Iris pigment epithelial cell (primary cell): Measurements from ENCODE around the gene GDF2.

Experiments
- DNase-seq: peaks from one replicate; pipeline ENCODE4 v3.0.0-alpha.2; 2011; ENCODE audit warnings: low read depth

GDF2 gene

DNA sequence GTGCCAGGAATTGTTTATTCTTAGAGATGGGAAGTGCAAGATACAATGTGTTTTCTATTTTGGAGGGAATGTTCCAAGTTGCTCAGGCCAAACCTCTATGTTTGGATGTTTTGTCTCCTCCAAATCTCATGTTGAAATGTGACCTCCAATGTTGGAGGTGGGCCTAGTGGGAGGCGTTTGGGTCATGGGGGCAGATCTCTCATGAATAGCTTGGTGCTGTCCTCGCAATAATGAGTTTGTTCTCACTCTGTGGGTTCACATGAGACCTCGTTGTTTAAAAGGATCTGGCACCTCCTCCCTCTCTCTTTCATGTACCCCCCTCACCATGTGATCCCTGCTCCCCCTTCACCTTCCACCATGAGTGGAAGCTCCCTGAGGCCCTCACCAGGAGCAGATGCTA is 30.6 kb upstream of the GDF2 start:
- DNase-seq: no peak

DNA sequence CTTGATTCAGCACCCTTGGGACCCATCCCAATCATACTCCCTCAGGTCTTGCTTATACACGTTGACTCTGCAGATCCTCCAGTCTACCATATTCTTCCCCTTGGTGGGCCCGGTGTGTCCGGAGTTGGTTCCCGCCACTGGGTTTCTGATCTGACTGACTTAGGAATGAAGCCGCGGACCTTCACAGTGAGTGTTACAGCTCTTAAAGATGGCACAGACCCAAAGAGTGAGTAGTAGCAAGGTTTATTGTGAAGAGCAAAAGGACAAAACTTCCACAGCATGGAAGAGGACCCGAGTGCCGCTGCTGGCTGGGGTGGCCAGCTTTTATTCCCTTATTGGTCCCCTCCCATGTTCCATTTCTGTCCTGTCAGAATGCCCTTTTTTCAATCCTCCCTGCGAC is 28.2 kb upstream of the GDF2 start:
- DNase-seq: no peak

DNA sequence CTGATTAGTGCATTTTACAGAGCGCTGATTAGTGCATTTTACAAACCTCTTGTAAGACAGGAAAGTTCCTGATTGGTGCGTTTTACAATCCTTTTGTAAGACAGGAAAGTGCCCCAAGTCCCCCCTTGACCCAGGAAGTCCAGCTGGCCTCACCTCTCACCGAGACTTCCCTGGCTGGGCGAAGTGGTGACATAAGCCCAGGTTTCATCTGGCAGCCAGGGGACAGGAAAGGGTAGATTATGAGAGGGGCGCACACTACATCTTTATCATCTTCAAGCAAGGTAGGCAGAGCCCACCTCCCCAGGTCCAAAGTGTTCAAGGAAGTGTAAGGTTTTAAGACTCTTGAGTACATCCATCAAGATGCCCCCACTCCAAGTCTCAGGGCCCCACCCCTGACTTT is 27.8 kb upstream of the GDF2 start:
- DNase-seq: no peak

DNA sequence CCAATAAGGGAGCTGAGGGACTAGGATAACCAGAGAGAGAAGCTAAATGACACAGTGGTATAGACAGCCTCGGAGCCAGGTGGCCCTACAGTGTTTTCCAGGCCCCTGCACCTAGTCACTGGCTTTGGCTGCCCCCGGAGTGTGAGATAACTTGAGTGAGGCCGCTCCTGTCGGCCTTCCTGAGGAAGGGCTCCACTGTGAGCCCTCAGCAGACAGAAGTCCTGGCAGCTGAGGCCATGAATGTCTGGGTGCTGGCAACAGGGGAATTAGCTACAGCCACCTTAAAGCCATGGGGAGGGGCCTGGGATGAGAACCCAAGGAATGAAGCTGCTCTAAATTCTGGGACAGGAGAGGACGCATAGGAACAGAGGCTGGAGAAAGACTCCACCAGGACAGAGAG is 26.8 kb upstream of the GDF2 start:
- no peak for DNase-seq

DNA sequence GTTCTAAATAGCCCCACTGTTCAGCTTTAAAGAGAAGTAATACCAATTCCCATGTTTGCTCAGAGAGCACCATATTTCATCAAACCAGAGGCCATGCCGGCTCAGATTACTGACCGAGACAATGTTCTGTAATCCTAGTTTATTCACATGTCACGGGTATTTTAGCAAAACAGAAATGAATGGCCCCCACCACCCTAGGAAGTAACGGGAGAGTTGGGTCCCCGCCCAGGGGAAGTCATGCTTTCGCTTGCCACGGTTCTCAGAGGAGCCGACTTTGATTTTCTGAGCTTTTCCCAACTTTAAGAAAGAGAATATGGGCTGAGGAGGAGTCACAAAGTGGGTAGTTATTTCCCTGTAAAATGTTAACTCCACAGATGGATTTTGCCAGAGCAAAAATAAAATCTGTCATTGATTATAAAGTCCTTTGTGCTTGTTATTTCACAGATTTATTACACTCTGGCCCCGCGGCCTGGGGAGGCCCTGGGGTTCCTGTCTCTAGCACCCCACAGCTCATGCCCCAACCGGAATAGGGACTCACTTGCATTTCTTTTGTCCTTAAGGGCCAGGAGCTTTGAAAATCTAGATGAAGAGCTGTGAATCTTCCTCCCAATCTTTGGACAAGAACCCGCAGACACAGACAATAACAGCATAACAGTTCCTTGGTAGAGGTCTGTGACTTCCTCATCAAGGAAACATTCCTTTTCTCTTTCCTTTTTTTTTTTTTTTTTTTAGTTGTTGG is 25.9 kb upstream of the GDF2 start:
- DNase-seq: no peak

DNA sequence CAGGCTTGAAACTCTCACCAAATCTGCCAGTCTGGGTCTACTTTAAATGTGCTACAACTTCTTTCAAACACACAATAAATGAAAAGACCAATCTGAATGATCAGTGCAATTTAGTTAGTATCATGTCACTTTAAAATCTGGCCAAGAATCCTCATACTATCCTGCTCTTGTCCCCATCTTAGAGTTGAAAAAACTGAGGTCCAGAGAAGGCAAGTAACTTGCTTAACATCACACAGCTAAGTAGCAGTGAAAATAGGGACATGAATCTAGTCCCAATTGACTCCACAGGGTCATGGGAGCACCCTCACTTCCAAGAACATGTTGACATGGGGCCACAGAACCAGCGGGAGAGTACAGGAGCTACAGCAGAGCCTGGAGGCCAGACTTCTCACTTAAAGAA is 25.3 kb upstream of the GDF2 start:
- DNase-seq: no peak

DNA sequence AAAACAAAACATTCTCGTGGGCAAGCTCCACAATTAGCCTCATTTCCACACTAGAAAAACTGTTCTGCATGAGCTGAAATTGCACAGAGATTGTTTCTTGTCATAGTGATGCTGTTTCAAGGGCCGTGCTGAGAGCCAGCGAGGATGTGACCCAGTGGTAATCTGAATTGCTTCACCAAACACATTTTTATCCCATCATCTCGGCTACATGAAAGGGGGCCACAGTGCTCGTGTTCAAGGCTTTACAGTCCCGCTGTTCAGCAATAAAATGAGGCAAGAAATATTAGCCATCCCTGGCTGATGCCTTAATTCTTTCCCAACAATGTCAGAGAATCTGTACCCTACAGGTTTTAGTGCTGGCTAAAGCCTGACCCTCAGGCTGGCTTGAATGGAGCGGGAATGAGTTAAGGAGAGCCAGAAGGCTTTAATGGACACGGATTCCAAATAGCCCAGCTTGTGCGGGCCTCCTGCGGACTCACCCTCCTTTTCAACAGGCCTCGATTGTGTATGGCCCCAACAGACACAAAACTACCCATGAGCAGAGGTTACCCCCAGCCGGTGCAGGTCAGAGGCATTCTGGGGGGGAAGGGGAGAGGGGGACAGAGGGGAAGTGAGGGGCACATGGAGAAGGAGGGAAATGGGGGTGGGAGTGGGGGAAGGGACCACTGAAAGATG is 24.3 kb upstream of the GDF2 start:
- DNase-seq: no peak

DNA sequence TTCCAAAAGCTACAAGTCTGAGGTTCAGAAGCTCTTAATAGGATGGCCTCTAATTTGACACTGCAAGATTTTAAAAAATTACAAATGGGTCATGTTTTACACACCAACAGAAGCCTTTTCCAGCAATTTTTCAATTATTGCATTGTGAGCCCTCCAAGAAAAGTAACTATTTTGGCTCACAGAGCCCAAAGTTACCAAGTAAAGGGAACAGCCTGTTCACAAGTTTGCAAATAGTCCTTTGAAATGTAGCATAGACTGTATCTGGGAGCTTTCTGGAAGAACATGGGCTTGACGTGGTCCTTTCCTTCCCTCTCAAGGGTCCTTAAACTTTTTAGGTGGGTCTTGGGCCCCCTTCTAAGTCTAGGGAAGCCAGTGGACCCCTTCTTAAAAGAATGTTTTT is 23.5 kb upstream of the GDF2 start:
- DNase-seq: no peak

DNA sequence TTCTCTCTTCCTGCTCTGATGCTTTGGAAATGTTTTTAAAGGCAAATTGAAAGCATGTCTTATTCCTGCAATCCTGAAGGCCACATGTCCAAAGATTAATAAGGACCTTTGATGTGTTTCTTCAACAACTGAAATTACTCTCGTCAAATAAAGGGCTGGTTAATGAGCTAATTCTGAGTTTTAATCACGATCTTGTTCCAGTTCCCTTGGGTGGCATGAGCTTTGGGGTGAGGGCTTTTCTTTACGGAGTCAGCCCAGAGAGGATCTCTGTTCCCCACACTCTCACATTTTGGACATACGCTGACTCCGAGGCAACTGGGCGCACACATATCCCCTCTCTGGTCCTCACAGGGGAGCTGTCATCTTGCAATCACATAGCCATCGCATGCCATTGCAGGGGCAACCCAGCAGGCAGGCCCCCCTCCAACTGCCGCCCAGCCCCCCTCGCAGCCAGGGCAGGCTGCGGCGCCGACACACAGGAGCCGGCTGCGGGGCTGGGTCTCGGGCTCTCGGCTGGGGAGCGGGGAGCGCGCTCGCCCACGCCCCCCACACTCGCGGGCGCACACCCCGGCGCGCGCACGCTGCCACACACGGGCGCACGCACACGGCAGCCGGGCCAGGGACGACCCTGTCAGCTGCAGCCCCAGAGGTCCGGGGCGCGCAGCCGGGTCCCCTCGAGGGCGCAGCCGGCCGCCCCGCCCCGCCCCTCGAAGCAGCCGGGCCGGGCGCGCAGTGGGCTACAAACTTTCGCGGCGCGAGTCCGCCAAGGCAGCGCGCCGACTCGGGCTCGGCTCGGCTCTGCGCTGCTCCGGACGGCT is 22.4 kb upstream of the GDF2 start, which contains the start of gene GDF10:
TSS of gene GDF10 (plus strand) at position 587 of the 818 bp plus-strand sequence. CDS start 455 bp downstream, outside the sequence.
- DNase-seq: no peak

DNA sequence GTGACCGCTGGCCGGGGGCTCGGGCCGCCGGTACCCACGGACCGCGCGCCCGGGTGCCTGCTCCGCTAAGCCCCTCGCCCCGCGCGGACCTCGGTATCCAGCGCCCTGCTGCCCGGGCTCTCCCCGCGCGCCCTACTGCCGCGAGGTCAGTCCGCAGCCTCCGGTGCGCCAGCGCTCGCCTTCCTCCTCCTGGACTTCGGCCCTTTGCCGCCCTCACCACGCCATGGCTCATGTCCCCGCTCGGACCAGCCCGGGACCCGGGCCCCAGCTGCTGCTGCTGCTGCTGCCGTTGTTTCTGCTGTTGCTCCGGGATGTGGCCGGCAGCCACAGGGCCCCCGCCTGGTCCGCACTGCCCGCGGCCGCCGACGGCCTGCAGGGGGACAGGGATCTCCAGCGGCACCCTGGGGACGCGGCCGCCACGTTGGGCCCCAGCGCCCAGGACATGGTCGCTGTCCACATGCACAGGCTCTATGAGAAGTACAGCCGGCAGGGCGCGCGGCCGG is 21.8 kb upstream of the GDF2 start:
- no peak for DNase-seq

DNA sequence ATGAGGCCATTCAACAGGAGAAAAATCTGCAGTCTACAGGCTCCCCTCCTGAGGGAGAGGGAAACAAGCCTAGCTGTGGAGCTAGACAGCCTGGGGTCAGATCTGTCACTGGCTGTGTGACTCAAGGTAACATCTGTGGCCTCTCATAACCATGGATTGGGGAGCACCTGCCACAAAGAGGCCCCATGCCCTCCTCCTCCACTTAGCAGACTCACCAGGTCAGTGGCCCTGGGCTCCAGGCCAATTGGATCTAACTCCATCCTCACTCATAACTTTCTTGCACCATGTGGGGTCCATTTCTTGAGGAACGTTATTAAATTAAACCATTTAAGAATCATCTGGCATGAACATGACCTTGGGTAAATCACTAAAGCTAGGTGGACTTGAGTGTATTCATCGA is 20.4 kb upstream of the GDF2 start:
- no peak for DNase-seq

DNA sequence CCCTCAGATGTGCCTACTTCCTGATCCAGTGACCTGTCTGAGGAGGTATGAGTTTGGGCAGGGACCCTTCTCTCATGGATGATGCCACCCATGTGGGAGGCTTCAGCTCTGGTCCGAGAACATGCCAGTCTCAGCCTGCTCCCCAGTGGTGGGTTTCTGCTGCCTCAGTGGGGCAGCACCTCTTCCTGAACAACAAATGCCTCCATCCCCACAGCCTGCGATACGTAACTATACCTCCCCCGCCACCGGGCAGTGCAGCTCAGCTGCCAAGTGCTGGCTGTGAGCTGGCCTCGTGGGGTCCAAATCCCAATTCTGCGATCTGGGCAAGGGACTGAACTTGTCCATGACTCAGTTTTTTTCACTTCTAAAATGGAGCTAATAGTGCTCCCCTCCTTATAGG is 19.1 kb upstream of the GDF2 start:
- DNase-seq: no peak

DNA sequence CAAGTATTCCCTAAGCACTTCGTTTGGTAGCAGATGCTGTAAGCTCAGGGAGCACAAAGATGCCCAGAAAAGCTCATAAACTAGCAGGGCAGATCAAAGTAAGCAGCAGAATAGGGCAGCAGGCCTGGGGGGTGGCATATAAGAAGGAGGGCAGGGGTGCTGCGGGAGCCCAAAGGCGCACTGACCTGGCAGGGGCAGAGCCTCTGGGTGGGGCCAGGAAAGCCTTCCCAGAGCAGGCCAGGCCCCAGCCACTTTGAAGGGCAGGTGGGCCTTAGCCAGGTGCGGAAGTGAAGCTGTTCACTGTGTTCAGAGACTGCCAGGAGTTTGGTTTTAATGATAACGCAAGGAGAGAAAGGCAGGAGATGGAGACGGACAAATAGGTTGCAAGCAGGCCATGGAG is 18.4 kb upstream of the GDF2 start:
- DNase-seq: no peak

DNA sequence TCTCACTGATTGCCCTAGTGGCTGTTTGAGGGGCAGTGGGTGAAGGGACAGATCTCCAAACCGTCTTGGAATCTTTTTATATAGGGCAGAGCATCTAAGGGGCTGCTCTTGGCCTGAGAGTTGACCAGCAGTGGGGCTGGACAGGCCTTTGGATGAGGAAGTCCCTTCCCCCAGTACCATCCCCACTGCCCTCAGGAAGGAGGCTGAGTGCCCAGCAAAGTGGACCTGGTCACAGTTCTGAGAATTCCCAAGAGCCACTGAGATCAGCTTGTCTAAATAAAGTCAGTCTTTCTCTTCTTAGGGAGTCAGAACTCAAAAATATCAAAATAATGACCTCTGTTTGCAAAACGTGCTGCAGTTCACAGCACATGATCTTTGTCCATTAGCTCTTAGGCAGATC is 16.7 kb upstream of the GDF2 start:
- no peak for DNase-seq

DNA sequence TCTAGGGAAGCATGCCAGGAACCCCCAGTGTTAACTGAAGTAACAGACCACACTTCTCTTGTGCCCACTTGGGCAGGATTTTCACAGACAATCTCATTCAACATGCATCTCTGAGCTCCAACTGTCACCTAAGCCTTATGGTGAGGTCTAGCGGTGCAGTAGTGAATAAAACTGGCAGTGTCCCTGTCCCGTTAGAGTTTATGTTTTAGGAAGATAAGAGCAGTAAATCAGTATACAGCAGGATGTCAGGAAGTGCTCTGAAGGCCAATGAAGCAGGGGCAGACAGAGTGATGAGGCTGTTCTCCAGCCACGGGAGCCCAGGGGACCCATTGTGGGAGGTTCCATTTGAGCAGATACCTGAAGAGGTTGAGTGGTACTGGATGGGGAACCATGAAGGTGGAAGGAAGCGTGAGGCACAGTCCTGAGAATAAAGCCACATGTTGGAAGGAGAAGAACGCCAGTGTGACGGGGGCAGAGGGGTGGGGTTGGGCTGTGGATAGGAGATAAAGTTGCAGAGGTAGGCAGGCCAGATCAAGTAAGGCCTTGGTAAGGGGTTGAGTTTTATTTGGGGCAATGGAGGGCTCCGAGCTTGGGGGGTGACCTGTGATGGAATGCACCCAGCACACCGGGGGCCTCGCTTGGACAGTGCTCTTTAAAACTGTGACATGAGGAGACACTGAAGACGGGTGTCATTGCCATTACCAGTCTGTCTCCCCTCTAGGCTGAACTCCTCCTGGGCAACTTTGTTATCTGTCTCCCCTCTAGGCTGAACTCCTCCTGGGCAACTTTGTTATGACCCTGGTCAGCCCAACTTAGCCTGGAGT is 15.7 kb upstream of the GDF2 start:
- no peak for DNase-seq

DNA sequence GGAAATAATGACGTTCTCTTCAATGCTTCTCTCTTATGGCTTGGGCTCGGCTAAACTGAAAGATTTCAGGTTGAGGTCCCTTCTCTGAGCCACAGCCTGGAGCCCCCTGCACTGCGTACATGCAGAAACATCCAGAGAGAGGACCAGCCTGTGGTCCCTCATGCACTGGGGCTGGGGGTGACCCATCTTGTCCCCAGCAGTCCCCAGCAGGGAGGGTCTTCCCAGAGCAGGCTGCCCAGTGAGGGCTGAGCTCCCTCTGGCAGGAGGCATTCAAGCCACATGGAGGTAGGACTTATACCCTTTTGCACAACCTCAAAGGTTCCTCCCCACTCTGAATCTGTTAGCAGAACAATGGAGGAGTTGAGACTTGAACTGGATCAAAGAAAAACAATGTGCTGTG is 14.9 kb upstream of the GDF2 start:
- no peak for DNase-seq

DNA sequence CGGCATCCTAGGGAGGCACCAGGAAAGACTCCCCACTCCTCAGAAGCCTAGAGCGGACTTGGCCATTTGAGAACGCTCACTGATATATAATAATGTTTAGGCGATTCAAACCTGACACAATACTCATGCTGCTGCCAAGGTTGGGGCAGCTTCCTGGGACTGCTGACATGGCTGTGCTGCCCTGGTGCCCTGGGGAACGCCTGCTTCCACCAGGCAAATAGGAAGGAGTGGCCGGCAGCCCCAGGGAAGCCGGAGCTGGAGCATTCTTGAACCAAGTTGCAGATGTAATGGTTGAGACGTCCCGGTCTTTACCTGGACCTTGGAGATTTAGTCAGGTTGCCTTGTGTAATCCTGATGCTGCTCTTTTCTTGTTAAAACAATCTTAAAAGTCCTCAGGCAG is 13.5 kb upstream of the GDF2 start:
- DNase-seq: no peak

DNA sequence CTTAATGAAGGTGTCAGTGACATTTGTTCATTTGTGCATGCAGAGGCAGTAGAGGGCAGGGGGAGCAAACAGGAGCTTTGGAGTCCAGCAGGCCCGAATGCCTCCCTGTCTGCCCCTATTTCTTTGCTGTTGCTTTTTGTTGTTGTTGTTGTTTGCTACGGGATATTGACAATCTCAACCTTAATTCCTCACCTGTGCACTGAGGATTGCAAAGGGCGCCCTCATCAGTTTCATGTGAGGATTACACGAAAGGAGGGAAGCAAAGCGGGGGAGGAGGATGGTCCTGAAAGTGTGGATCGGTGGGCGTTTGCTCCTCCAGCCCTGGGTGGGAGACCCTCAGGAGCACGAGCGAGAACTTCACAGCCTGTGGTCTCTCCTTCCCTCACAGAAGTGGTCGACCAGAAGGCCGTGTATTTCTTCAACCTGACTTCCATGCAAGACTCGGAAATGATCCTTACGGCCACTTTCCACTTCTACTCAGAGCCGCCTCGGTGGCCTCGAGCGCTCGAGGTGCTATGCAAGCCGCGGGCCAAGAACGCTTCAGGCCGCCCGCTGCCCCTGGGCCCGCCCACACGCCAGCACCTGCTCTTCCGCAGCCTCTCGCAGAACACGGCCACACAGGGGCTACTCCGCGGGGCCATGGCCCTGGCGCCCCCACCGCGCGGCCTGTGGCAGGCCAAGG is 12.7 kb upstream of the GDF2 start:
- peak; percentile 7 for DNase-seq

DNA sequence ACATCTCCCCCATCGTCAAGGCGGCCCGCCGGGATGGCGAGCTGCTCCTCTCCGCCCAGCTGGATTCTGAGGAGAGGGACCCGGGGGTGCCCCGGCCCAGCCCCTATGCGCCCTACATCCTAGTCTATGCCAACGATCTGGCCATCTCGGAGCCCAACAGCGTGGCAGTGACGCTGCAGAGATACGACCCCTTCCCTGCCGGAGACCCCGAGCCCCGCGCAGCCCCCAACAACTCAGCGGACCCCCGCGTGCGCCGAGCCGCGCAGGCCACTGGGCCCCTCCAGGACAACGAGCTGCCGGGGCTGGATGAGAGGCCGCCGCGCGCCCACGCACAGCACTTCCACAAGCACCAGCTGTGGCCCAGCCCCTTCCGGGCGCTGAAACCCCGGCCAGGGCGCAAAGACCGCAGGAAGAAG is 12.2 kb upstream of the GDF2 start:
- no peak for DNase-seq

DNA sequence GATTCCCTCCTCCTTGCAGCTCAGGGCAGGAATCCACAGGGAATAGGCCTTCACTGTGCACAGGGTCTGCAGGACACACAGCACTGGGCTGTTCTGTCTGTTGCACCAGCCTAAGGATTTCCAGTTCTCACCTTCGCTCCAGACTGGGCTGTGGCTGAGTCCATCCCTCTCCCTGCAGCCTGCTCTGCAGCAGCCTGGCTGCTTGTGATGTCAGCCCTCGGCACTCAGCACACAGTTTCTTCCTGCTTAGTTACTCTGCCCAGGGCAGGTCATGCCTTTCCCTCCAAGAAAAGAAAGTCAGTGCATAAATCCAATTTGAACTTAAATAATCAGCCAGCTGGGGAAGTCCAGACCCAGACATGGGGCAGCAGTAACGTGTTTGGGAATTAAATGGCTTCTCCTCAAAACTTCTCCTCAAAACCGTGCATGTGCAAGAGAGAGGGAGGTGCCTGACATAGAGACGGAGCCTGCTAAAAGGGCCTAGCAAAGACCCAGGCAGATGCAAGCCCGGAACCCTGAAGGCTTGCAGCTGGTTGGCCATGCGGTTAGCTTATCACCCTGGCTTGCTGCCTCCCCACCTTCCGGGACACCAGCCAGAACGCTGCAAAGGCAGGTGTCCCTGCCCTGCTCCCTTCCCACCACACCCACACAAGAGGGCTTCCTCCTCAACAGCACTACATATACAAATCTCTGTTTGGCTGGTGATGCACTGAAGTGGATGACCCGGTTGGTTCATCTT is 10.9 kb upstream of the GDF2 start:
- DNase-seq: no peak
